HepG2 (cell line): ENCODE results near the gene NEK5. TPM values are rescaled to one million over a fixed set of nuclear protein-coding genes. Genes with fewer than 3 reads are reported as not detected.
A peak's percentile ranks its signal among the peaks of the same experiment; 100 is the strongest.

ENCODE experiments used
- ATAC-seq: fragments of 200-7000 bp; cut with Tn5 transposase; 3 replicates; pipeline ENCODE4 v1.9.1; 2020; ENCODE audit warnings: mild to moderate bottlenecking, moderate library complexity
- BruUV-seq: library from RNA; stranded (reverse); fragments of 400-500 nt; replicated peaks from 2 replicates; lab custom pipeline; 2021; lab: Mats Ljungman, UMichigan
- CTCF ChIA-PET: fragments of 300-600 bp; formaldehyde crosslinking; extraction: SDS; loops from one replicate; lab custom pipeline; 2021; ENCODE audit warnings: low total read pairs, inconsistent platforms, low intra/inter-chr PET ratio; lab: Yijun Ruan, JAX
- POLR2A ChIA-PET: fragments of 350-600 bp; sonication (Branson Sonifier 250); formaldehyde crosslinking; loops from one replicate; lab custom pipeline; 2020; ENCODE audit warnings: antibody characterized with exemption, inconsistent platforms; lab: Yijun Ruan, JAX
- DNase-seq: peaks from one replicate; pipeline ENCODE4 v3.0.0-alpha.2; 2015; ENCODE audit warnings: low spot score
- FAIRE-seq: peaks from 3 replicates; lab custom pipeline; 2011; peaks lifted over from hg19 to GRCh38; lab: Jason Lieb, UNC
- H2AFZ ChIP-seq: one replicate; pipeline ENCODE4 v1.6.1; 2011; ENCODE audit warnings: low read length, inconsistent platforms
- H3K27ac ChIP-seq: fragments of 300-600 bp; 3 replicates; pipeline ENCODE4 v1.8.0; 2011; ENCODE audit warnings: mixed run types, mild to moderate bottlenecking, mixed read lengths, low read length, inconsistent platforms; ENCODE audit not compliant: insufficient read depth; ENCODE audit errors: extremely low read length
- H3K27me3 ChIP-seq, 2 experiments: fragments of 200-600 bp in 1 of 2; 2 replicates in 1 of 2; 3 replicates in 1 of 2; pipeline versions ENCODE4 v1.6.0 to v1.8.0; 2011; ENCODE audit warnings: low read length in 2 of 2, mild to moderate bottlenecking in 2 of 2, moderate library complexity in 2 of 2, inconsistent platforms in 1 of 2; ENCODE audit not compliant: insufficient read depth in 2 of 2, control insufficient read depth in 1 of 2
- H3K36me3 ChIP-seq, 2 experiments: fragments of 200-600 bp in 1 of 2; replicated peaks in 1 of 2; 2 replicates in 1 of 2; 3 replicates in 1 of 2; pipeline versions ENCODE4 v1.5.1 to v1.8.0; 2011; ENCODE audit warnings: low read length in 2 of 2, inconsistent platforms in 1 of 2; ENCODE audit not compliant: insufficient read depth in 2 of 2, control insufficient read depth in 1 of 2
- H3K4me1 ChIP-seq: 2 replicates; pipeline ENCODE4 v1.5.1; 2012; ENCODE audit warnings: low read length, inconsistent platforms; ENCODE audit not compliant: insufficient read depth
- H3K4me2 ChIP-seq: 2 replicates; pipeline ENCODE4 v1.6.0; 2011; ENCODE audit warnings: low read depth, low read length, inconsistent platforms
- H3K4me3 ChIP-seq, 3 experiments: fragments of 200-600 bp in 1 of 3; sonication (generic), shearing (Covaris generic) in 1 of 3; replicated peaks in 1 of 3; 2 replicates each; pipeline ENCODE4 v1.5.1; 2011 to 2016; ENCODE audit warnings: low read length in 3 of 3, inconsistent platforms in 2 of 3, low read depth in 2 of 3, mild to moderate bottlenecking in 2 of 3, control low read depth in 1 of 3, mixed read lengths in 1 of 3; ENCODE audit not compliant: insufficient read depth in 1 of 3
- H3K79me2 ChIP-seq: one replicate; pipeline ENCODE4 v1.6.1; 2011; ENCODE audit warnings: low read length, inconsistent platforms; ENCODE audit not compliant: insufficient read depth
- H3K9ac ChIP-seq: 2 replicates; pipeline ENCODE4 v1.6.0; 2011; ENCODE audit warnings: mild to moderate bottlenecking, low read depth, low read length, inconsistent platforms; ENCODE audit not compliant: insufficient read depth
- H3K9me3 ChIP-seq: 2 replicates; pipeline ENCODE4 v1.5.1; 2012; ENCODE audit warnings: mild to moderate bottlenecking, low read length
- H4K20me1 ChIP-seq: 2 replicates; pipeline ENCODE4 v1.6.0; 2011; ENCODE audit warnings: inconsistent platforms, mild to moderate bottlenecking, low read length, moderate library complexity; ENCODE audit not compliant: insufficient read depth
- CCDC6 ChIP-seq: sonication (generic); formaldehyde crosslinking; IDR thresholded peaks from 2 replicates; pipeline ENCODE4 v1.8.1; 2022; ENCODE audit warnings: mild to moderate bottlenecking, missing genetic modification reagents, moderate library complexity
- CREB1 ChIP-seq, 2 experiments: fragments of 450-650 bp in 1 of 2; IDR thresholded peaks; 2 replicates each; pipeline ENCODE4 v1.6.1; 2016 to 2017; ENCODE audit warnings: control low read depth in 1 of 2, mild to moderate bottlenecking in 1 of 2, missing compliant biosample characterization in 1 of 2, missing genetic modification characterization in 1 of 2
- HMG20B ChIP-seq: conservative IDR thresholded peaks from 2 replicates; pipeline ENCODE4 v1.6.1; 2016; ENCODE audit warnings: missing genetic modification reagents, missing compliant biosample characterization
- HOXA5 ChIP-seq: sonication (generic); formaldehyde crosslinking; IDR thresholded peaks from 2 replicates; pipeline ENCODE4 v1.4.0; 2020; ENCODE audit warnings: missing genetic modification reagents
- JUN ChIP-seq: sonication (generic); formaldehyde crosslinking; IDR thresholded peaks from 2 replicates; pipeline ENCODE4 v1.4.0; 2020; ENCODE audit warnings: mild to moderate bottlenecking, missing genetic modification reagents
- NFIC ChIP-seq: IDR thresholded peaks from 2 replicates; pipeline ENCODE4 v1.6.1; 2012; ENCODE audit warnings: mild to moderate bottlenecking, low read length, inconsistent platforms
- PAX8 ChIP-seq: sonication (generic); formaldehyde crosslinking; IDR thresholded peaks from 2 replicates; pipeline ENCODE4 v1.8.0; 2022; ENCODE audit warnings: mild to moderate bottlenecking, missing genetic modification reagents, borderline replicate concordance
- POLR2A ChIP-seq, 2 experiments: IDR thresholded peaks; 2 replicates each; pipeline ENCODE4 v1.6.1; 2011; ENCODE audit warnings: low read depth in 2 of 2, low read length in 2 of 2, mild to moderate bottlenecking in 1 of 2, moderate library complexity in 1 of 2; ENCODE audit not compliant: insufficient read depth in 1 of 2
- SIX4 ChIP-seq: sonication (generic); formaldehyde crosslinking; IDR thresholded peaks from 2 replicates; pipeline ENCODE4 v1.4.0; 2020; ENCODE audit warnings: missing genetic modification reagents
- ZGPAT ChIP-seq: IDR thresholded peaks from 2 replicates; pipeline ENCODE4 v1.6.1; 2016; ENCODE audit warnings: mild to moderate bottlenecking
- ZMYM4 ChIP-seq: sonication (generic); formaldehyde crosslinking; IDR thresholded peaks from 2 replicates; pipeline ENCODE4 v1.8.1; 2023; ENCODE audit warnings: mild to moderate bottlenecking, missing genetic modification reagents
- ZNF17 ChIP-seq: sonication (generic); formaldehyde crosslinking; IDR thresholded peaks from 2 replicates; pipeline ENCODE4 v1.5.0; 2020; ENCODE audit warnings: mild to moderate bottlenecking, missing genetic modification reagents
- ZNF563 ChIP-seq: sonication (generic); formaldehyde crosslinking; IDR thresholded peaks from 2 replicates; pipeline ENCODE4 v1.8.0; 2022; ENCODE audit warnings: mild to moderate bottlenecking, moderate library complexity, missing genetic modification reagents
- WGBS: methylation state at CpG from one replicate; pipeline ENCODE4 v1.1.6; 2017; ENCODE audit warnings: low lambda C conversion rate; 5-methylcytosine and 5-hydroxymethylcytosine counted together
- in situ Hi-C: cut with HindIII; loops from 2 replicates; pipeline ENCODE4 v1.10.0; 2017; ENCODE audit warnings: low pct_unique_long_range_greater_than_20kb; ENCODE audit not compliant: extremely low pct_ligation_motif_present
- intact Hi-C: fragments of 100-400 bp; cut with micrococcal nuclease; formaldehyde crosslinking; loops from one replicate; pipeline ENCODE4 v1.10.0; 2022; ENCODE audit not compliant: unreplicated experiment
- polyA plus RNA-seq, 8 experiments: library from polyadenylated mRNA; depleted of rRNA in 3 of 8; stranded (reverse) in 7 of 8; unstranded in 1 of 8; fragments of >200 nt; fragmentation: Illumina TruSeq in 4 of 8; extraction: Trizol in 4 of 8; gene quantifications; 2 replicates each; pipeline versions ENCODE4 v1.2.1 to v1.2.3, GENCODE V29; 2011 to 2016; ENCODE audit warnings: low read depth in 4 of 8, missing spikeins in 1 of 8, mixed read lengths in 1 of 8; ENCODE audit not compliant: insufficient read depth in 1 of 8
- total RNA-seq, 5 experiments: library from RNA; depleted of rRNA; stranded (reverse); fragments of >200 nt; fragmentation: Illumina TruSeq; extraction: Trizol; gene quantifications; 2 replicates each; pipeline ENCODE4 v1.2.3, GENCODE V29; 2016; ENCODE audit warnings: low read depth in 1 of 5
- TF ChIP-seq, protein P1 (sequence below): sonication (generic); formaldehyde crosslinking; IDR thresholded peaks from 2 replicates; pipeline ENCODE4 v1.5.1; 2020; ENCODE audit warnings: mild to moderate bottlenecking, missing genetic modification reagents, moderate library complexity

The NEK5 gene
- total and polyA plus RNA-seq, 2 of the 13 experiments (the other 11 are each of a cell fraction or from before 2014, with no cell fraction given) = 0.12 to 0.22 TPM

DNA sequence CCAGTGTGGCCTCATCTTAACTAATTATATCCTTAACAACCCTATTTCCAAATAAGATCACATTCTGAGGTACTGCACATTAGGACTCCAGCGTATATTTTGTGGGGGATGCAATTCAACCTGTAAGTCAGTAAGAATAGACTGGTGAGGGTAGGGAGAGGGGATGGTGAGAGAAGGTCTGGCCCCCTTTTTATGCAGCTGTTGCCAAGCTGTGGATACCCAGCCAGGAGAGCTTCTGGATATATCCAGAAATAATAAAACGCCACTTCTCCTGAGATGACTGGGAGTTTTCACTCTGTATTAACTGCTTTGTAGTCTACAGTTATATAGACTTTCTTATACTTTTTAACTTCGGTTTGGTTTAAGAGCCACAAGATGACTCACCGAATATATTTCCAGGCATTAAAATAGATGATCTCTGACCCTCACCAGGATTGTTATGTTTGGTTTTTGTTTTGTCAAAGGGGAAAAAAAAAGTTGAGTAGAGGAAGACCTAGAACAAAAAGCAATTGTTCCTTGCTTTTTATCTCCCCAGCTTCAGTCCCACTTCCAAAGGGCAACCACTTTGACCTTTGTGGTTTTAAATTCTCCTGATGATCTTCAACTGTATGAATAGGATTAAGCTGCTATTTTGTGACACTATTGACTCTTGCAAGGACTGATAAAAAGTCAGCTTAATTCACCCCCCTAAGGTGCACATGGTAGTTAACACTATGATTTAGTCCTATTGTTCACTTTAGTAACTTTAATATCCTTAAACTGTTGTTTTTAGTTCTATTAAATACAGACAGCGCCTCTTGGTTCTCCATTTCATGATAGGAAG, 33.6 kb upstream of the NEK5 start:
- ChIA-PET CTCF (no interaction called here), POLR2A (interaction anchor here (1.3 to 2.9 kb wide), 3 partner anchors 11 to 32 kb away, joined by 3 to 11 read pairs (median 10); no protein-coding TSS in a partner anchor)
- Histone ChIP-seq H2AFZ (no peak overlapping the region), H3K4me2 (peak overlapping the region; percentile 72), H3K36me3 (no peaks in the 10 kb centered on the region; a peak in 2 of 5 replicates), H3K79me2 (peaks cover 25% of the 10 kb centered on the region), H4K20me1 (no peaks in the 10 kb centered on the region), H3K9ac (peak overlapping the region; percentile 72), H3K4me3 (peak overlapping the region; percentile 8 to 23 (median 16); a peak in 4 of 6 replicates), H3K4me1 (peaks cover 78% of the 10 kb centered on the region), H3K9me3 (no peaks in the 10 kb centered on the region), H3K27ac (peak overlapping the region; percentile 91), H3K27me3 (no peaks in the 10 kb centered on the region)
- in situ Hi-C loops = no loop called here
- intact Hi-C loops = no loop called here
- peak; percentile 63 for ATAC-seq
- peak; percentile 97 for DNase-seq
- peak; percentile 98 for FAIRE-seq
- WGBS = 4% methylated on average over 5 of the region's 5 CpGs
- no TSS peak for BruUV-seq
- TF ChIP-seq HOXA5 (CRISPR knock-in tag) = 0 out of 2 replicates have a peak, but pooled peaks have one; percentile 21
- TF ChIP-seq ZNF563 (CRISPR knock-in tag) = no peak
- TF ChIP-seq CREB1 (IDR thresholded peaks at IDR 0.05) = no peak
- peak; percentile 74 for TF ChIP-seq CREB1 (CRISPR knock-in tag; IDR thresholded peaks at IDR 0.05)
- no peak for TF ChIP-seq ZNF17 (CRISPR knock-in tag)
- peak; percentile 59; the same call in 1 of the 2 replicates for TF ChIP-seq NFIC
- no peak for TF ChIP-seq CCDC6 (CRISPR knock-in tag)
- no peak for TF ChIP-seq JUN (CRISPR knock-in tag)
- no peak for TF ChIP-seq ZMYM4 (CRISPR knock-in tag)
- peak; percentile 81 for TF ChIP-seq ZGPAT (CRISPR knock-in tag)
- peak in 1 of 2 experiments; percentile 31; a peak in 1 of 4 replicates for TF ChIP-seq POLR2A (IDR thresholded peaks at IDR 0.05; ENCODE audit: insufficient read depth in 1 of 2, low read depth in 2 of 2, low read length in 2 of 2)
- TF ChIP-seq, protein P1, sequence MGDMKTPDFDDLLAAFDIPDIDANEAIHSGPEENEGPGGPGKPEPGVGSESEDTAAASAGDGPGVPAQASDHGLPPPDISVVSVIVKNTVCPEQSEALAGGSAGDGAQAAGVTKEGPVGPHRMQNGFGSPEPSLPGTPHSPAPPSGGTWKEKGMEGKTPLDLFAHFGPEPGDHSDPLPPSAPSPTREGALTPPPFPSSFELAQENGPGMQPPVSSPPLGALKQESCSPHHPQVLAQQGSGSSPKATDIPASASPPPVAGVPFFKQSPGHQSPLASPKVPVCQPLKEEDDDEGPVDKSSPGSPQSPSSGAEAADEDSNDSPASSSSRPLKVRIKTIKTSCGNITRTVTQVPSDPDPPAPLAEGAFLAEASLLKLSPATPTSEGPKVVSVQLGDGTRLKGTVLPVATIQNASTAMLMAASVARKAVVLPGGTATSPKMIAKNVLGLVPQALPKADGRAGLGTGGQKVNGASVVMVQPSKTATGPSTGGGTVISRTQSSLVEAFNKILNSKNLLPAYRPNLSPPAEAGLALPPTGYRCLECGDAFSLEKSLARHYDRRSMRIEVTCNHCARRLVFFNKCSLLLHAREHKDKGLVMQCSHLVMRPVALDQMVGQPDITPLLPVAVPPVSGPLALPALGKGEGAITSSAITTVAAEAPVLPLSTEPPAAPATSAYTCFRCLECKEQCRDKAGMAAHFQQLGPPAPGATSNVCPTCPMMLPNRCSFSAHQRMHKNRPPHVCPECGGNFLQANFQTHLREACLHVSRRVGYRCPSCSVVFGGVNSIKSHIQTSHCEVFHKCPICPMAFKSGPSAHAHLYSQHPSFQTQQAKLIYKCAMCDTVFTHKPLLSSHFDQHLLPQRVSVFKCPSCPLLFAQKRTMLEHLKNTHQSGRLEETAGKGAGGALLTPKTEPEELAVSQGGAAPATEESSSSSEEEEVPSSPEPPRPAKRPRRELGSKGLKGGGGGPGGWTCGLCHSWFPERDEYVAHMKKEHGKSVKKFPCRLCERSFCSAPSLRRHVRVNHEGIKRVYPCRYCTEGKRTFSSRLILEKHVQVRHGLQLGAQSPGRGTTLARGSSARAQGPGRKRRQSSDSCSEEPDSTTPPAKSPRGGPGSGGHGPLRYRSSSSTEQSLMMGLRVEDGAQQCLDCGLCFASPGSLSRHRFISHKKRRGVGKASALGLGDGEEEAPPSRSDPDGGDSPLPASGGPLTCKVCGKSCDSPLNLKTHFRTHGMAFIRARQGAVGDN = no peak
- 0 out of 2 replicates have a peak, but pooled peaks have one; percentile 71 for TF ChIP-seq HMG20B (CRISPR knock-in tag)
- no peak for TF ChIP-seq PAX8
- 0 out of 2 replicates have a peak, but pooled peaks have one; percentile 9 for TF ChIP-seq SIX4 (CRISPR knock-in tag)
